H9 (cell line): ENCODE measurements around the gene YEATS2. TPM values are rescaled to one million over a fixed set of nuclear protein-coding genes. Genes with fewer than 3 reads are reported as not detected.
A peak's percentile ranks its signal among the peaks of the same experiment; 100 is the strongest.

Source experiments
- DNase-seq: peaks from one replicate; pipeline ENCODE4 v3.0.0-alpha.2; 2017
- H2AFZ ChIP-seq: one replicate; pipeline ENCODE4 v1.6.1; 2013; ENCODE audit warnings: mild to moderate bottlenecking, low read length, control low read depth, moderate library complexity
- H2AK5ac ChIP-seq: 2 replicates; pipeline ENCODE4 v1.6.1; 2013; ENCODE audit warnings: low read length, control low read depth, mixed read lengths; ENCODE audit not compliant: insufficient read length
- H2BK120ac ChIP-seq: one replicate; pipeline ENCODE4 v1.6.1; 2013; ENCODE audit warnings: low read depth, mild to moderate bottlenecking, low read length, control low read depth, inconsistent platforms; ENCODE audit not compliant: poor library complexity, severe bottlenecking
- H2BK12ac ChIP-seq: 2 replicates; pipeline ENCODE4 v1.6.1; 2013; ENCODE audit warnings: low read length, control low read depth, mixed read lengths, low read depth; ENCODE audit not compliant: insufficient read length
- H2BK15ac ChIP-seq: 2 replicates; pipeline ENCODE4 v1.6.1; 2013; ENCODE audit warnings: low read depth, low read length, control low read depth
- H2BK20ac ChIP-seq: one replicate; pipeline ENCODE4 v1.6.1; 2013; ENCODE audit warnings: low read depth, mild to moderate bottlenecking, low read length, control low read depth, inconsistent platforms; ENCODE audit not compliant: poor library complexity, severe bottlenecking
- H2BK5ac ChIP-seq: 2 replicates; pipeline ENCODE4 v1.6.1; 2013; ENCODE audit warnings: low read length, control low read depth, mixed read lengths; ENCODE audit not compliant: insufficient read length
- H3K14ac ChIP-seq: 2 replicates; pipeline ENCODE4 v1.6.1; 2013; ENCODE audit warnings: low read length, control low read depth; ENCODE audit not compliant: insufficient read depth
- H3K18ac ChIP-seq: 2 replicates; pipeline ENCODE4 v1.6.1; 2013; ENCODE audit warnings: low read depth, mild to moderate bottlenecking, mixed read lengths, low read length, control low read depth; ENCODE audit not compliant: insufficient read length
- H3K23ac ChIP-seq: 2 replicates; pipeline ENCODE4 v1.6.1; 2013; ENCODE audit warnings: low read length, control low read depth, mixed read lengths, low read depth; ENCODE audit not compliant: insufficient read length
- H3K23me2 ChIP-seq: 2 replicates; pipeline ENCODE4 v1.6.1; 2013; ENCODE audit warnings: low read depth, mild to moderate bottlenecking, mixed read lengths, low read length, control low read depth; ENCODE audit not compliant: insufficient read length, poor library complexity, severe bottlenecking
- H3K27ac ChIP-seq: 2 replicates; pipeline ENCODE4 v1.5.1; 2013; ENCODE audit warnings: low read length, control low read depth, mixed read lengths, low read depth; ENCODE audit not compliant: insufficient read length
- H3K27me3 ChIP-seq: 2 replicates; pipeline ENCODE4 v1.6.1; 2013; ENCODE audit warnings: low read length, control low read depth, inconsistent platforms; ENCODE audit not compliant: insufficient read depth
- H3K4ac ChIP-seq: 2 replicates; pipeline ENCODE4 v1.6.1; 2013; ENCODE audit warnings: low read depth, mild to moderate bottlenecking, control low read depth, inconsistent platforms, low read length, moderate library complexity
- H3K4me1 ChIP-seq: 2 replicates; pipeline ENCODE4 v1.6.1; 2013; ENCODE audit warnings: low read length, control low read depth, inconsistent platforms; ENCODE audit not compliant: insufficient read depth
- H3K4me2 ChIP-seq: 2 replicates; pipeline ENCODE4 v1.6.1; 2013; ENCODE audit warnings: low read length, control low read depth, mixed read lengths; ENCODE audit not compliant: insufficient read length, insufficient read depth
- H3K56ac ChIP-seq: 2 replicates; pipeline ENCODE4 v1.6.1; 2013; ENCODE audit warnings: low read depth, mild to moderate bottlenecking, mixed read lengths, low read length, control low read depth; ENCODE audit not compliant: insufficient read length
- H3K79me1 ChIP-seq: 2 replicates; pipeline ENCODE4 v1.6.1; 2013; ENCODE audit warnings: low read depth, mild to moderate bottlenecking, moderate library complexity, low read length, control low read depth, inconsistent platforms; ENCODE audit not compliant: insufficient read depth, poor library complexity, severe bottlenecking
- H3K79me2 ChIP-seq: 2 replicates; pipeline ENCODE4 v1.6.1; 2013; ENCODE audit warnings: low read length, control low read depth, inconsistent platforms; ENCODE audit not compliant: insufficient read depth
- H3K9ac ChIP-seq: 2 replicates; pipeline ENCODE4 v1.6.1; 2013; ENCODE audit warnings: low read length, control low read depth, mixed read lengths; ENCODE audit not compliant: insufficient read length; ENCODE audit errors: extremely low read depth
- H3K9me3 ChIP-seq: one replicate; pipeline ENCODE4 v1.6.1; 2013; ENCODE audit warnings: low read depth, low read length, inconsistent platforms; ENCODE audit not compliant: control insufficient read depth
- H3T11ph ChIP-seq: one replicate; pipeline ENCODE4 v1.6.1; 2013; ENCODE audit warnings: mild to moderate bottlenecking, low read length, control low read depth, inconsistent platforms
- H4K20me1 ChIP-seq: one replicate; pipeline ENCODE4 v1.6.1; 2013; ENCODE audit not compliant: control insufficient read depth, insufficient read length, insufficient read depth
- H4K5ac ChIP-seq: 2 replicates; pipeline ENCODE4 v1.6.1; 2013; ENCODE audit warnings: low read depth, mild to moderate bottlenecking, mixed read lengths, low read length, control low read depth; ENCODE audit not compliant: insufficient read length
- H4K8ac ChIP-seq: replicated peaks from 2 replicates; pipeline ENCODE4 v1.6.1; 2013; ENCODE audit warnings: low read length, control low read depth, mixed read lengths, low read depth; ENCODE audit not compliant: insufficient read length
- H4K91ac ChIP-seq: 2 replicates; pipeline ENCODE4 v1.6.1; 2013; ENCODE audit warnings: low read depth, mild to moderate bottlenecking, moderate library complexity, mixed read lengths, low read length, control low read depth; ENCODE audit not compliant: insufficient read length
- H3K27ac Mint-ChIP-seq, 3 experiments: 2 replicates in 2 of 3; 3 replicates in 1 of 3; pipeline ENCODE4 v1.8.0; 2020 to 2021; ENCODE audit warnings: mixed read lengths in 3 of 3, mild to moderate bottlenecking in 1 of 3, moderate library complexity in 1 of 3
- H3K27me3 Mint-ChIP-seq: 2 replicates; pipeline ENCODE4 v1.8.0; 2021; ENCODE audit warnings: low read depth, mild to moderate bottlenecking, moderate library complexity, mixed read lengths
- H3K36me3 Mint-ChIP-seq, 3 experiments: 2 replicates in 2 of 3; 3 replicates in 1 of 3; pipeline ENCODE4 v1.8.0; 2020 to 2021; ENCODE audit warnings: low read depth in 3 of 3, mixed read lengths in 3 of 3; ENCODE audit not compliant: insufficient read depth in 1 of 3
- H3K4me1 Mint-ChIP-seq, 2 experiments: 2 replicates each; pipeline ENCODE4 v1.8.0; 2020; ENCODE audit warnings: mixed read lengths in 2 of 2
- H3K4me3 Mint-ChIP-seq, 2 experiments: 2 replicates in 1 of 2; 3 replicates in 1 of 2; pipeline ENCODE4 v1.8.0; 2020 to 2021; ENCODE audit warnings: mild to moderate bottlenecking in 2 of 2, mixed read lengths in 2 of 2, moderate library complexity in 1 of 2
- H3K9me3 Mint-ChIP-seq, 2 experiments: 2 replicates in 1 of 2; 3 replicates in 1 of 2; pipeline ENCODE4 v1.8.0; 2020; ENCODE audit warnings: mild to moderate bottlenecking in 2 of 2, mixed read lengths in 2 of 2, moderate library complexity in 1 of 2
- CTCF ChIP-seq: fragments of 200-600 bp; sonication (generic); conservative IDR thresholded peaks from 3 replicates; pipeline ENCODE4 v1.8.0; 2021; ENCODE audit warnings: antibody characterized with exemption, mild to moderate bottlenecking
- WGBS: extraction: QIAGEN DNeasy Blood & Tissue Kit; methylation state at CpG from one replicate; pipeline ENCODE4 v1.1.7; 2013; ENCODE audit warnings: missing lambda C conversion rate, low lambda C conversion rate, mixed read lengths; ENCODE audit not compliant: insufficient read length; ENCODE audit errors: extremely low coverage; 5-methylcytosine and 5-hydroxymethylcytosine counted together
- total RNA-seq: library from RNA; stranded (reverse); gene quantifications from 2 replicates; pipeline ENCODE4 v1.2.1, GENCODE V29; 2021

The YEATS2 gene
- total RNA-seq, 1 experiment from 2014 or later: 40.3 TPM

DNA sequence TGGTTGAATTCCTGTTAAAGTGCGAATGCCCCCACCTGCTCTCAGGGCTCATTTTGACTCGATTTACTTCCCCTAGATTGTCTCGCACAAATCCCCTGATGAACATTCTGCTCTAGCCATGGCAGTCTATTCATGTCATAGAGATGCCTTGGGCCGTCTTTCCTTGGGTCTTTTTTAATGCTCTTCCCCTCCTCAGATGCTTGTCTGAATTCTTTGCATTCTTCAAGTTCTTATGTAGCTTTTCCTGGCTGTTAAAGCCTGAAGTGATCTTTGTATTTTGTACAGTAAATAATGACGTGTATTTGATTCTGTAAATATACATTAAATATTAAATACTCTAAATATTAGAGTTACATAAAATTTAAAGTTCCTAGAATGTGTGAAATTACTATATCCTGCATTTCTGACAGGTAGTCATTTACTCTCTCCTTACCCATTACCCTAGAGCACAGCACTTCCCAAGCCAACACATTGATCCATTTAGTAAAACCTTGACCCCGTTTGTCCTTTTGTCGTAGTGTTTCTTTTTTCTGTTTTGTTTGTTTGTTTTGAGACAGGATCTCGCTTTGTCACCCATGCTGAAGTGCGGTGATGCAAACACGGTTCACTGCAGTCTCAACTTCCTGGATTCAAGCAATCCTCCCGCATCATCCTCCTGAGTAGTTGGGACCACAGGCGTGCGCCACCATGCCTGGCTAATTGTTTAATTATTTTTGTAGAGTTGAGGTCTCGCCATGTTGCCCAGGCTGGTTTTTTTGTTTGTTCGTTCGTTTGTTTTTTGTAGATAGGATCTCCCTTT lies 47.9 kb downstream of the YEATS2 start:
- H3K9me3 ChIP-seq: no peaks in the 10 kb centered on the region
- no peak overlapping the region for H2AFZ ChIP-seq
- no peak overlapping the region for H3K27ac ChIP-seq
- no peak overlapping the region for H3K56ac ChIP-seq
- peaks cover 0 to 5% of the 10 kb centered on the region in 2 experiments; a peak in 2 of 5 replicates for H3K9me3 Mint-ChIP-seq
- peaks cover 4% of the 10 kb centered on the region; the same call in 1 of the 2 replicates for H3K4me1 ChIP-seq
- no peak overlapping the region for H2BK120ac ChIP-seq
- no peak overlapping the region for H2BK15ac ChIP-seq
- H3K4ac ChIP-seq: no peak overlapping the region
- no peaks in the 10 kb centered on the region for H3K79me1 ChIP-seq
- H3K79me2 ChIP-seq: no peaks in the 10 kb centered on the region
- peak overlapping the region; percentile 79 to 94 (median 92); a peak in 6 of 7 replicates for H3K27ac Mint-ChIP-seq
- H4K5ac ChIP-seq: no peak overlapping the region
- H3K27me3 Mint-ChIP-seq: no peaks in the 10 kb centered on the region
- H3K9ac ChIP-seq: no peak overlapping the region
- no peaks in the 10 kb centered on the region for H4K20me1 ChIP-seq
- no peak overlapping the region for H2BK20ac ChIP-seq
- no peak overlapping the region for H4K8ac ChIP-seq
- TF ChIP-seq CTCF: no peak
- peak; percentile 39 for DNase-seq
- WGBS: no CpG with 5 or more reads among the region's 16 CpGs
- H3K14ac ChIP-seq: no peak overlapping the region
- peak overlapping the region; percentile 12 for H3K18ac ChIP-seq
- H2BK5ac ChIP-seq: no peak overlapping the region
- no peak overlapping the region for H3K23ac ChIP-seq
- H3K4me3 Mint-ChIP-seq: no peak overlapping the region
- no peaks in the 10 kb centered on the region for H3K27me3 ChIP-seq
- H2BK12ac ChIP-seq: peak overlapping the region; percentile 14
- H3T11ph ChIP-seq: no peak overlapping the region
- H3K4me1 Mint-ChIP-seq: peaks cover 21 to 29% of the 10 kb centered on the region in 2 experiments
- no peaks in the 10 kb centered on the region for H3K23me2 ChIP-seq
- H2AK5ac ChIP-seq: no peak overlapping the region
- H4K91ac ChIP-seq: no peak overlapping the region
- H3K4me2 ChIP-seq: no peak overlapping the region
- H3K36me3 Mint-ChIP-seq: peaks cover 31 to 83% (median 76%) of the 10 kb centered on the region in 3 experiments
